H9 (cell line): ENCODE results near the gene ENOX2. TPM values are rescaled to one million over a fixed set of nuclear protein-coding genes. Genes with fewer than 3 reads are reported as not detected.

Experiments
- DNase-seq: peaks from one replicate; pipeline ENCODE4 v3.0.0-alpha.2; 2017
- H2AFZ ChIP-seq: one replicate; pipeline ENCODE4 v1.6.1; 2013; ENCODE audit warnings: mild to moderate bottlenecking, low read length, control low read depth, moderate library complexity
- H2AK5ac ChIP-seq: 2 replicates; pipeline ENCODE4 v1.6.1; 2013; ENCODE audit warnings: low read length, control low read depth, mixed read lengths; ENCODE audit not compliant: insufficient read length
- H2BK120ac ChIP-seq: one replicate; pipeline ENCODE4 v1.6.1; 2013; ENCODE audit warnings: low read depth, mild to moderate bottlenecking, low read length, control low read depth, inconsistent platforms; ENCODE audit not compliant: poor library complexity, severe bottlenecking
- H2BK12ac ChIP-seq: 2 replicates; pipeline ENCODE4 v1.6.1; 2013; ENCODE audit warnings: low read length, control low read depth, mixed read lengths, low read depth; ENCODE audit not compliant: insufficient read length
- H2BK15ac ChIP-seq: 2 replicates; pipeline ENCODE4 v1.6.1; 2013; ENCODE audit warnings: low read depth, low read length, control low read depth
- H2BK20ac ChIP-seq: one replicate; pipeline ENCODE4 v1.6.1; 2013; ENCODE audit warnings: low read depth, mild to moderate bottlenecking, low read length, control low read depth, inconsistent platforms; ENCODE audit not compliant: poor library complexity, severe bottlenecking
- H2BK5ac ChIP-seq: 2 replicates; pipeline ENCODE4 v1.6.1; 2013; ENCODE audit warnings: low read length, control low read depth, mixed read lengths; ENCODE audit not compliant: insufficient read length
- H3K14ac ChIP-seq: 2 replicates; pipeline ENCODE4 v1.6.1; 2013; ENCODE audit warnings: low read length, control low read depth; ENCODE audit not compliant: insufficient read depth
- H3K18ac ChIP-seq: 2 replicates; pipeline ENCODE4 v1.6.1; 2013; ENCODE audit warnings: low read depth, mild to moderate bottlenecking, mixed read lengths, low read length, control low read depth; ENCODE audit not compliant: insufficient read length
- H3K23ac ChIP-seq: 2 replicates; pipeline ENCODE4 v1.6.1; 2013; ENCODE audit warnings: low read length, control low read depth, mixed read lengths, low read depth; ENCODE audit not compliant: insufficient read length
- H3K23me2 ChIP-seq: 2 replicates; pipeline ENCODE4 v1.6.1; 2013; ENCODE audit warnings: low read depth, mild to moderate bottlenecking, mixed read lengths, low read length, control low read depth; ENCODE audit not compliant: insufficient read length, poor library complexity, severe bottlenecking
- H3K27ac ChIP-seq: 2 replicates; pipeline ENCODE4 v1.5.1; 2013; ENCODE audit warnings: low read length, control low read depth, mixed read lengths, low read depth; ENCODE audit not compliant: insufficient read length
- H3K27me3 ChIP-seq: 2 replicates; pipeline ENCODE4 v1.6.1; 2013; ENCODE audit warnings: low read length, control low read depth, inconsistent platforms; ENCODE audit not compliant: insufficient read depth
- H3K4ac ChIP-seq: 2 replicates; pipeline ENCODE4 v1.6.1; 2013; ENCODE audit warnings: low read depth, mild to moderate bottlenecking, control low read depth, inconsistent platforms, low read length, moderate library complexity
- H3K4me1 ChIP-seq: 2 replicates; pipeline ENCODE4 v1.6.1; 2013; ENCODE audit warnings: low read length, control low read depth, inconsistent platforms; ENCODE audit not compliant: insufficient read depth
- H3K4me2 ChIP-seq: 2 replicates; pipeline ENCODE4 v1.6.1; 2013; ENCODE audit warnings: low read length, control low read depth, mixed read lengths; ENCODE audit not compliant: insufficient read length, insufficient read depth
- H3K56ac ChIP-seq: 2 replicates; pipeline ENCODE4 v1.6.1; 2013; ENCODE audit warnings: low read depth, mild to moderate bottlenecking, mixed read lengths, low read length, control low read depth; ENCODE audit not compliant: insufficient read length
- H3K79me1 ChIP-seq: 2 replicates; pipeline ENCODE4 v1.6.1; 2013; ENCODE audit warnings: low read depth, mild to moderate bottlenecking, moderate library complexity, low read length, control low read depth, inconsistent platforms; ENCODE audit not compliant: insufficient read depth, poor library complexity, severe bottlenecking
- H3K79me2 ChIP-seq: 2 replicates; pipeline ENCODE4 v1.6.1; 2013; ENCODE audit warnings: low read length, control low read depth, inconsistent platforms; ENCODE audit not compliant: insufficient read depth
- H3K9ac ChIP-seq: 2 replicates; pipeline ENCODE4 v1.6.1; 2013; ENCODE audit warnings: low read length, control low read depth, mixed read lengths; ENCODE audit not compliant: insufficient read length; ENCODE audit errors: extremely low read depth
- H3K9me3 ChIP-seq: one replicate; pipeline ENCODE4 v1.6.1; 2013; ENCODE audit warnings: low read depth, low read length, inconsistent platforms; ENCODE audit not compliant: control insufficient read depth
- H3T11ph ChIP-seq: one replicate; pipeline ENCODE4 v1.6.1; 2013; ENCODE audit warnings: mild to moderate bottlenecking, low read length, control low read depth, inconsistent platforms
- H4K20me1 ChIP-seq: one replicate; pipeline ENCODE4 v1.6.1; 2013; ENCODE audit not compliant: control insufficient read depth, insufficient read length, insufficient read depth
- H4K5ac ChIP-seq: 2 replicates; pipeline ENCODE4 v1.6.1; 2013; ENCODE audit warnings: low read depth, mild to moderate bottlenecking, mixed read lengths, low read length, control low read depth; ENCODE audit not compliant: insufficient read length
- H4K8ac ChIP-seq: replicated peaks from 2 replicates; pipeline ENCODE4 v1.6.1; 2013; ENCODE audit warnings: low read length, control low read depth, mixed read lengths, low read depth; ENCODE audit not compliant: insufficient read length
- H4K91ac ChIP-seq: 2 replicates; pipeline ENCODE4 v1.6.1; 2013; ENCODE audit warnings: low read depth, mild to moderate bottlenecking, moderate library complexity, mixed read lengths, low read length, control low read depth; ENCODE audit not compliant: insufficient read length
- H3K27ac Mint-ChIP-seq, 3 experiments: 2 replicates in 2 of 3; 3 replicates in 1 of 3; pipeline ENCODE4 v1.8.0; 2020 to 2021; ENCODE audit warnings: mixed read lengths in 3 of 3, mild to moderate bottlenecking in 1 of 3, moderate library complexity in 1 of 3
- H3K27me3 Mint-ChIP-seq: 2 replicates; pipeline ENCODE4 v1.8.0; 2021; ENCODE audit warnings: low read depth, mild to moderate bottlenecking, moderate library complexity, mixed read lengths
- H3K36me3 Mint-ChIP-seq, 3 experiments: 2 replicates in 2 of 3; 3 replicates in 1 of 3; pipeline ENCODE4 v1.8.0; 2020 to 2021; ENCODE audit warnings: low read depth in 3 of 3, mixed read lengths in 3 of 3; ENCODE audit not compliant: insufficient read depth in 1 of 3
- H3K4me1 Mint-ChIP-seq, 2 experiments: 2 replicates each; pipeline ENCODE4 v1.8.0; 2020; ENCODE audit warnings: mixed read lengths in 2 of 2
- H3K4me3 Mint-ChIP-seq, 2 experiments: 2 replicates in 1 of 2; 3 replicates in 1 of 2; pipeline ENCODE4 v1.8.0; 2020 to 2021; ENCODE audit warnings: mild to moderate bottlenecking in 2 of 2, mixed read lengths in 2 of 2, moderate library complexity in 1 of 2
- H3K9me3 Mint-ChIP-seq, 2 experiments: 2 replicates in 1 of 2; 3 replicates in 1 of 2; pipeline ENCODE4 v1.8.0; 2020; ENCODE audit warnings: mild to moderate bottlenecking in 2 of 2, mixed read lengths in 2 of 2, moderate library complexity in 1 of 2
- total RNA-seq: library from RNA; stranded (reverse); gene quantifications from 2 replicates; pipeline ENCODE4 v1.2.1, GENCODE V29; 2021
- TF ChIP-seq, protein P1 (sequence below): fragments of 200-600 bp; sonication (generic); conservative IDR thresholded peaks from 3 replicates; pipeline ENCODE4 v1.8.0; 2021; ENCODE audit warnings: antibody characterized with exemption, mild to moderate bottlenecking

Gene ENOX2
- total RNA-seq, 1 experiment from 2014 or later = 17.7 TPM

DNA sequence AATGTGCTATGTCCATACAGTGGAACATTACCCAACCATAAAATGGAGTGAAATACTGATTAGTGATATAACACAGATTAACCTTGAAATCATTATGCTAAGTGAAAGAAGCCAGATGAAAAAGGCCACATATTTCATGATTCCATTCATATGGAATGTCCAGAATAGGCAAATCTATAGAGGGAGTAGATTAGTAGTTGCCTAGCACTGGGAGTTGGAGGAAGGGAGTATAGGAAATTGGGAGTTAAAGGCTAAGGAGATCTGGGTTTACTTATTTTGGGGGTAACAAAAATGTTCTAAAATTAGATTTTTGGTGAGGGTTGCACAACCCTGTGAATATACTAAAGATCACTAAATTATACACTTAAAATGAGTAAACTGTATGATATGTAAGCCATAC, 26.8 kb downstream of the ENOX2 start:
- no peak overlapping the region for H3K27ac Mint-ChIP-seq
- Histone ChIP-seq H3K18ac (no peak overlapping the region), H4K20me1 (no peaks in the 10 kb centered on the region), H2BK5ac (no peak overlapping the region), H2BK15ac (no peak overlapping the region), H3K79me2 (no peaks in the 10 kb centered on the region; the same call in 1 of the 2 replicates), H2BK12ac (no peak overlapping the region), H3K4me2 (no peak overlapping the region), H3K27ac (no peak overlapping the region), H3K56ac (no peak overlapping the region), H2BK20ac (no peak overlapping the region), H3T11ph (no peak overlapping the region), H3K9ac (no peak overlapping the region), H2BK120ac (no peak overlapping the region), H3K4me1 (no peaks in the 10 kb centered on the region), H3K79me1 (no peaks in the 10 kb centered on the region), H2AFZ (no peak overlapping the region), H4K8ac (no peak overlapping the region), H3K4ac (no peak overlapping the region), H4K5ac (no peak overlapping the region), H4K91ac (no peak overlapping the region), H3K14ac (no peak overlapping the region), H3K23me2 (no peaks in the 10 kb centered on the region), H2AK5ac (no peak overlapping the region), H3K9me3 (no peaks in the 10 kb centered on the region), H3K27me3 (no peaks in the 10 kb centered on the region), H3K23ac (no peak overlapping the region)
- no peak for DNase-seq
- no peak overlapping the region for H3K4me3 Mint-ChIP-seq
- no peaks in the 10 kb centered on the region for H3K27me3 Mint-ChIP-seq
- peaks cover 18 to 19% of the 10 kb centered on the region in 2 experiments for H3K4me1 Mint-ChIP-seq
- H3K36me3 Mint-ChIP-seq = peaks cover 0 to 11% (median 9%) of the 10 kb centered on the region in 3 experiments; a peak in 4 of 7 replicates
- TF ChIP-seq, protein P1, sequence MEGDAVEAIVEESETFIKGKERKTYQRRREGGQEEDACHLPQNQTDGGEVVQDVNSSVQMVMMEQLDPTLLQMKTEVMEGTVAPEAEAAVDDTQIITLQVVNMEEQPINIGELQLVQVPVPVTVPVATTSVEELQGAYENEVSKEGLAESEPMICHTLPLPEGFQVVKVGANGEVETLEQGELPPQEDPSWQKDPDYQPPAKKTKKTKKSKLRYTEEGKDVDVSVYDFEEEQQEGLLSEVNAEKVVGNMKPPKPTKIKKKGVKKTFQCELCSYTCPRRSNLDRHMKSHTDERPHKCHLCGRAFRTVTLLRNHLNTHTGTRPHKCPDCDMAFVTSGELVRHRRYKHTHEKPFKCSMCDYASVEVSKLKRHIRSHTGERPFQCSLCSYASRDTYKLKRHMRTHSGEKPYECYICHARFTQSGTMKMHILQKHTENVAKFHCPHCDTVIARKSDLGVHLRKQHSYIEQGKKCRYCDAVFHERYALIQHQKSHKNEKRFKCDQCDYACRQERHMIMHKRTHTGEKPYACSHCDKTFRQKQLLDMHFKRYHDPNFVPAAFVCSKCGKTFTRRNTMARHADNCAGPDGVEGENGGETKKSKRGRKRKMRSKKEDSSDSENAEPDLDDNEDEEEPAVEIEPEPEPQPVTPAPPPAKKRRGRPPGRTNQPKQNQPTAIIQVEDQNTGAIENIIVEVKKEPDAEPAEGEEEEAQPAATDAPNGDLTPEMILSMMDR = no peak
- H3K9me3 Mint-ChIP-seq = peaks cover 15 to 16% of the 10 kb centered on the region in 2 experiments
